ENCODE data around the gene COL13A1.

COL13A1 gene

GRCh38 chr10:69949770-69950169 lies 148.1 kb downstream of the COL13A1 start:
- TF ChIP-seq CTCF (IDR thresholded peaks at IDR 0.05; ENCODE audit: insufficient read depth, low read depth, low read length, missing control alignments): no peak
- H3K4me3 ChIP-seq (ENCODE audit: low read depth, low read length): no peak overlapping the region
- DNase-seq (ENCODE audit: low read depth): no peak

- peak; percentile 25 for DNase-seq (ENCODE audit: low read depth)
- TF ChIP-seq CTCF (IDR thresholded peaks at IDR 0.05; ENCODE audit: insufficient read depth, low read depth, low read length, missing control alignments): no peak
- H3K4me3 ChIP-seq (ENCODE audit: low read depth, low read length): no peak overlapping the region
These were observed 150.0 kb downstream of the COL13A1 start for GRCh38 chr10:69951658-69952057.

- no peak for DNase-seq (ENCODE audit: low read depth)
- TF ChIP-seq CTCF (IDR thresholded peaks at IDR 0.05; ENCODE audit: insufficient read depth, low read depth, low read length, missing control alignments): no peak
- no peak overlapping the region for H3K4me3 ChIP-seq (ENCODE audit: low read depth, low read length)
These were observed 150.5 kb downstream of the COL13A1 start for GRCh38 chr10:69952069-69952800.

GRCh38 chr10:69952821-69953221 lies 151.1 kb downstream of the COL13A1 start:
- no peak for DNase-seq (ENCODE audit: low read depth)
- H3K4me3 ChIP-seq (ENCODE audit: low read depth, low read length): no peak overlapping the region
- no peak for TF ChIP-seq CTCF (IDR thresholded peaks at IDR 0.05; ENCODE audit: insufficient read depth, low read depth, low read length, missing control alignments)

- TF ChIP-seq CTCF (IDR thresholded peaks at IDR 0.05; ENCODE audit: insufficient read depth, low read depth, low read length, missing control alignments): no peak
- no peak overlapping the region for H3K4me3 ChIP-seq (ENCODE audit: low read depth, low read length)
- peak; percentile 11 for DNase-seq (ENCODE audit: low read depth)
These were observed 152.1 kb downstream of the COL13A1 start for GRCh38 chr10:69953851-69954250.

- no peak for TF ChIP-seq CTCF (IDR thresholded peaks at IDR 0.05; ENCODE audit: insufficient read depth, low read depth, low read length, missing control alignments)
- no peak for DNase-seq (ENCODE audit: low read depth)
- H3K4me3 ChIP-seq (ENCODE audit: low read depth, low read length): no peak overlapping the region
These were observed 153.6 kb downstream of the COL13A1 start for GRCh38 chr10:69955211-69955805.

Measured in GM12865 (cell line).